Measurements from ENCODE around the gene COL4A4. TPM values are rescaled to one million over a fixed set of nuclear protein-coding genes. Genes with fewer than 3 reads are reported as not detected.

COL4A4 gene
- total and polyA plus RNA-seq, 2 of the 13 experiments (the other 11 are each of a cell fraction or from before 2014, with no cell fraction given), result not detected

GRCh38 chr2:227033471-227034148, 130.4 kb downstream of the COL4A4 start:
- Histone ChIP-seq H3K4me3 (replicated peaks in 1 of 3; ENCODE audit: insufficient read depth in 1 of 3, low read depth in 2 of 3, low read length in 3 of 3) (no peak overlapping the region), H2AFZ (ENCODE audit: low read length) (no peak overlapping the region), H3K4me2 (ENCODE audit: low read depth, low read length) (no peak overlapping the region), H3K27ac (ENCODE audit: extremely low read length, insufficient read depth, low read length) (no peak overlapping the region), H3K4me1 (ENCODE audit: insufficient read depth, low read length) (peaks cover 7% of the 10 kb centered on the region), H3K27me3 (ENCODE audit: control insufficient read depth in 1 of 2, insufficient read depth in 2 of 2, low read length in 2 of 2) (no peaks in the 10 kb centered on the region; a peak in 3 of 5 replicates), H3K79me2 (ENCODE audit: insufficient read depth, low read length) (no peaks in the 10 kb centered on the region), H3K9ac (ENCODE audit: insufficient read depth, low read depth, low read length) (no peak overlapping the region), H3K36me3 (replicated peaks in 1 of 2; ENCODE audit: control insufficient read depth in 1 of 2, insufficient read depth in 2 of 2, low read length in 2 of 2) (no peaks in the 10 kb centered on the region), H3K9me3 (ENCODE audit: low read length) (no peaks in the 10 kb centered on the region), H4K20me1 (ENCODE audit: insufficient read depth, low read length) (no peaks in the 10 kb centered on the region)
- DNase-seq (ENCODE audit: low spot score), result peak; percentile 43
- POLR2A ChIA-PET, result no interaction called here
- CTCF ChIA-PET (ENCODE audit: low intra/inter-chr PET ratio, low total read pairs), result interaction anchor here (0.9 to 1.9 kb wide), 2 partner anchors 73 to 77 kb away, joined by 3 to 32 read pairs; no protein-coding TSS in a partner anchor
- peak; percentile 99 for ATAC-seq
- WGBS (ENCODE audit: low lambda C conversion rate), result 41% methylated on average over 16 of the region's 16 CpGs
- FAIRE-seq, result peak; percentile 76
- intact Hi-C loops (cut with micrococcal nuclease; ENCODE audit: unreplicated experiment), result loop anchor here (1.0 kb wide), 2 partner anchors 74 to 1363 kb away; no protein-coding TSS in a partner anchor
- BruUV-seq (replicated peaks), result no TSS peak
- in situ Hi-C loops (cut with HindIII; ENCODE audit: extremely low pct_ligation_motif_present, low pct_unique_long_range_greater_than_20kb), result no loop called here
- TF ChIP-seq NFATC3 (CRISPR knock-in tag; IDR thresholded peaks at IDR 0.05), result no peak
- TF ChIP-seq ZNF552 (CRISPR knock-in tag; IDR thresholded peaks at IDR 0.05; ENCODE audit: borderline replicate concordance), result no peak
- TF ChIP-seq ZNF350 (CRISPR knock-in tag; IDR thresholded peaks at IDR 0.05; ENCODE audit: borderline replicate concordance, low read depth), result no peak
- no peak for TF ChIP-seq ELK4 (CRISPR knock-in tag; IDR thresholded peaks at IDR 0.05; ENCODE audit: borderline replicate concordance)
- no peak for TF ChIP-seq U2AF1 (optimal IDR thresholded peaks at IDR 0.05; ENCODE audit: low read depth, low read length)
- TF ChIP-seq STAG1 (CRISPR knock-in tag; IDR thresholded peaks at IDR 0.05), result peak; percentile 70
- 0 out of 2 replicates have a peak, but pooled peaks have one; percentile 33 for TF ChIP-seq ZNF691 (CRISPR knock-in tag; IDR thresholded peaks at IDR 0.05; ENCODE audit: borderline replicate concordance, low read depth)
- TF ChIP-seq ZNF773 (CRISPR knock-in tag; IDR thresholded peaks at IDR 0.05; ENCODE audit: borderline replicate concordance), result no peak
- TF ChIP-seq JUNB (CRISPR knock-in tag; IDR thresholded peaks at IDR 0.05; ENCODE audit: borderline replicate concordance), result no peak
- TF ChIP-seq ZBTB1 (CRISPR knock-in tag; IDR thresholded peaks at IDR 0.05; ENCODE audit: borderline replicate concordance), result no peak
- TF ChIP-seq HNRNPLL (IDR thresholded peaks at IDR 0.05; ENCODE audit: low read depth, low read length, poor library complexity, severe bottlenecking), result no peak
- TF ChIP-seq ZNF3 (CRISPR knock-in tag; IDR thresholded peaks at IDR 0.05), result no peak
- no peak for TF ChIP-seq ZNF839 (CRISPR knock-in tag; IDR thresholded peaks at IDR 0.05; ENCODE audit: borderline replicate concordance)
- TF ChIP-seq ZFX (CRISPR knock-in tag; IDR thresholded peaks at IDR 0.05; ENCODE audit: low read depth), result 0 out of 2 replicates have a peak, but pooled peaks have one; percentile 30
- TF ChIP-seq ZZZ3 (CRISPR knock-in tag; IDR thresholded peaks at IDR 0.05; ENCODE audit: borderline replicate concordance), result no peak
- no peak for TF ChIP-seq CEBPB (IDR thresholded peaks at IDR 0.05; ENCODE audit: borderline replicate concordance, low read depth, low read length)
- TF ChIP-seq YY1 (IDR thresholded peaks at IDR 0.05; ENCODE audit: insufficient read depth, insufficient replicate concordance, low read depth, low read length), result no peak
- TF ChIP-seq MAFK (conservative IDR thresholded peaks at IDR 0.05 in 1 of 2, IDR thresholded peaks at IDR 0.05 in 1 of 2; ENCODE audit: low read length in 2 of 2), result no peak
- TF ChIP-seq KLF12 (CRISPR knock-in tag; IDR thresholded peaks at IDR 0.05; ENCODE audit: borderline replicate concordance), result no peak
- no peak for TF ChIP-seq ZNF513 (CRISPR knock-in tag; conservative IDR thresholded peaks at IDR 0.05)

All from HepG2 (cell line).